ENCODE data around the gene ACP6. TPM values are rescaled to one million over a fixed set of nuclear protein-coding genes. Genes with fewer than 3 reads are reported as not detected.
A peak's percentile ranks its signal among the peaks of the same experiment; 100 is the strongest.

ACP6 gene
- total RNA-seq, 1 experiment from 2014 or later, result 1.6 TPM

DNA sequence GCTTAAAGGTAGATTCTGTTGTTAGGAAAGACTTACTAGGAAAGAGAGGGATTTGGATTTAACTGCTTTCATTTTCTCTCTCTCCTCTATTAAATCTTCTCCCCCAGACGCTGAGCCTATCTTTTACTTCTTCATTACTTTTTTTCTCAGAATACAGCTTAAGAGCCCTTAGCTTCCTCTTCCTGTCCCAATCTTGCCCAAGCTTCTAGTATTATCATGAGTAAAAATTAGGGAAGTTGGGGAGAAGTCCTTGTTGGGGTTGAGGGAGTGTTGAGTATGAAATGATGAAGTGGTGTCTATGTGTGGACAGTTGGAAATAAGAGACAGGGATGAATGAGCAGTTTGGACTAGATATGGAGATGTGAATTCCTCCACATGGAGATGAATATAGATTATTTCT, 35.0 kb downstream of the ACP6 start:
- H3K4me1 ChIP-seq, result no peaks in the 10 kb centered on the region
- no peak overlapping the region for H3K4me3 ChIP-seq
- no peaks in the 10 kb centered on the region for H3K36me3 ChIP-seq
- no peaks in the 10 kb centered on the region for H3K27me3 ChIP-seq
- no peaks in the 10 kb centered on the region for H3K9me3 ChIP-seq (replicated peaks)
- DNase-seq, result no peak
- H3K27ac ChIP-seq, result no peak overlapping the region

DNA sequence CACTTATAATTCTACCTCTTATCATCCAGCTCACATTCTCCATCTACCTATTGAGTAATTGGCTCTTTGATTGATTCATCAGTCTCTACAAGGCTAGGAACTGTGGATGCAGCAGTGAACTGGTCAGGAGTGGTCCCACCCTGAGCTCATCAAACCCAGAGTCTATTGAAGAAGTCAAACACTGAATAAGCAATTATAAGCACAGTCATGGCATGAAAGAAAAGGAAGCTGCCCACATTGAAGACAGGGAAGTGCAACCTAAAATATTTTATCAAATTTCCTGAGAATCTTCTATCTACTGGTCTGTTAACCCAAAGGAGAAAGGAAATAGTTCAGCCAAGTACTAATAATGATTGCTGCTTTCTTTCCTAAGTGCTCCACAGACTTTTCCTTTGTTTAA, 35.7 kb downstream of the ACP6 start:
- Histone ChIP-seq H3K4me1 (no peaks in the 10 kb centered on the region), H3K27me3 (no peaks in the 10 kb centered on the region), H3K4me3 (no peak overlapping the region), H3K36me3 (no peaks in the 10 kb centered on the region), H3K27ac (no peak overlapping the region), H3K9me3 (replicated peaks) (no peaks in the 10 kb centered on the region)
- no peak for DNase-seq

DNA sequence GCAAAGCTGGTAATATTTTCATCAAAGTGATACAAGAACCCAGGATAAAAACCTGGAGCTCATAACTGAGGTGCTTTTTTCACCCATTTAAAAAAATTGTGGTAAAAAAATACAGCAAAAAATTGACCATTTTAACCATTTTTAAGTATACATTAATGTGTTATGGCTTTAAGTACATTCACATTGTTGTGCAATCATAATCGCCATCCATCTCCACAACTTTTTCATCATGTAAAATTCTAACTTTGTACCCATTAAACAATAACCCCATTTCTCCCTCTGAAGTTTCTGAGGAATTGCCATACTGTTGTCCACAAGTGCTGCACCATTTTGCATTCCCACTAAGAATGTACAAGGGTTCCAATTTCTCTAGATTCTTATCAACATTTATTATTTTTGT, 36.6 kb downstream of the ACP6 start:
- Histone ChIP-seq H3K27me3 (no peaks in the 10 kb centered on the region), H3K4me1 (no peaks in the 10 kb centered on the region), H3K9me3 (replicated peaks) (no peaks in the 10 kb centered on the region), H3K4me3 (no peak overlapping the region), H3K27ac (no peak overlapping the region), H3K36me3 (no peaks in the 10 kb centered on the region)
- no peak for DNase-seq

DNA sequence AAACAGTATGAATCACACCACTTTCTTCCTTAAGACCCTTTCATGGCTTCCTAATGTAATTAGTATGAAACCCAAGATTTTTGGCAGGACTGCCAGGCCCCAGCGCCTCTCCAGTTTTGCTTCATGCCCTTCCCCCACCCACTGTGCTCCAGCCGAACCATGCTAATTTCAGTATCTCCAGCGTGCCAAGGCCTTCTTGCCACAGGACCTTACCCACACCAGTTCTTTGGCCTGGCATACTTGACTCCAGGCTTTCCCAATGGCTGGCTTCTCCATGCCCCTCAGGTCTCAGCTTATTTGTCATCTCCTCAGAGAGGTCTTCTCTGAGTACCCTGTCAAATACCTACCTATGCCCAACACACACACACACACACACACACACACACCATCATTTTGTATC, 38.5 kb downstream of the ACP6 start:
- no peak for DNase-seq
- Histone ChIP-seq H3K9me3 (replicated peaks) (no peaks in the 10 kb centered on the region), H3K4me1 (no peaks in the 10 kb centered on the region), H3K4me3 (no peak overlapping the region), H3K27ac (no peak overlapping the region), H3K27me3 (no peaks in the 10 kb centered on the region), H3K36me3 (no peaks in the 10 kb centered on the region)

DNA sequence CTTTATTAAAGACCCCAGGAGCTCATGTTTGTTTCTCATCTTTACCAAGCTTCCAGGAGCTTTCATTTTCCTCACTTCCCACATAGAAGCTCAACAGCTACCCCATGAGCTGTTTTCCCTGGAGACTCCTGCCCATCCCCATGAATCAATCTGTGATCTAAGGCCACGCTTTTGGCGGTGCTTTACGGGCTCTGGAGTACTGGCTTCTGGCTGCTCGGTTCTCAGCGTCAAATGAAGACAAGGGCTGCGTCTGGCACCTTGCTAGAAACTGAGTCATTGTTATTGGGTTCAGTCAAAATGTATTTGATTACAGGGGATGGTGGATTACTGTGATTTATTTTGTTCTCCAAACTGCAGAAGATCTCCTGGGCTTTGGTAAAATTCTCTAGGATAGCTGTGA, 39.9 kb downstream of the ACP6 start:
- no peak for DNase-seq
- no peaks in the 10 kb centered on the region for H3K36me3 ChIP-seq
- H3K4me1 ChIP-seq, result no peaks in the 10 kb centered on the region
- H3K9me3 ChIP-seq (replicated peaks), result no peaks in the 10 kb centered on the region
- H3K4me3 ChIP-seq, result no peak overlapping the region
- H3K27me3 ChIP-seq, result no peaks in the 10 kb centered on the region
- H3K27ac ChIP-seq, result no peak overlapping the region

DNA sequence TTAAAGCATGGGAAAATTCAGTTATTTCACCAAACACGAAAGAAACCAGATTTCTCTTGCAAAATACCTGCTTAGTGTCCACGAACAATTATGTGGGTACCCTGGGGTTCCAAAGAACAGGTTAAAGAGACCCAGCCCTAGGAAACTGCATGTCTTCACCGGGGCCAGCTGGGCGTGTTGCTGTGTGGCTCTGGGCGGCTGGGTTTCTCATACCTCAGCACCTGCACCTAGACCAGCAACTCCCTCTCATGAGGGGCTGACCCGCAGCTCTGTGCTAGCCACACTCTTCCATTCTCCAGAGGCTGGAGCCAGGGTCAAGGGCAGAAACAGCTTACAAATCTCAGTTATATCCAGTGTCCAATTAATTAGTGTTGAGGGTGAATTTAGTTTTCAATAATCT, 40.3 kb downstream of the ACP6 start:
- Histone ChIP-seq H3K36me3 (no peaks in the 10 kb centered on the region), H3K9me3 (replicated peaks) (no peaks in the 10 kb centered on the region), H3K4me1 (no peaks in the 10 kb centered on the region), H3K27me3 (no peaks in the 10 kb centered on the region), H3K27ac (no peak overlapping the region), H3K4me3 (no peak overlapping the region)
- no peak for DNase-seq

DNA sequence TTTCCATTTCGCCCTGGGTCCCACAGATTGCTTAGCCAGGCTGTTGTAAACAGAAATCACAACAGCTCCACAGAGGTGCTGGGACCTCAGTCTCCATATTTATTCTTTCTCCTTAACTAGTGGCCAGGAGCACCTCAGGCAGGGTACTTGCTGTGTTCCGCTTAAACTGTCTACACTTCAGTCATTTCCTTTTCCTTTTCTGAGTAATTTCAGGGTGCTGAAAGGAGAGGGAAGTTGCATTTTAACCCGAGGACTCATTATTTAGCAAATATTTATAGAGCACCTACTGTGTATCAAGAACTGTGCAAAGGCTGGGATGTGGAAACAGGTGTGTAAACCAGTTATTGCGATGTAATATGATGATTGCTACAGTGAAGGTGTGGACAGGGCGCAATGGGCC, 41.9 kb downstream of the ACP6 start:
- no peak overlapping the region for H3K4me3 ChIP-seq
- no peaks in the 10 kb centered on the region for H3K4me1 ChIP-seq
- H3K9me3 ChIP-seq (replicated peaks), result no peaks in the 10 kb centered on the region
- no peak overlapping the region for H3K27ac ChIP-seq
- H3K36me3 ChIP-seq, result peaks cover 2% of the 10 kb centered on the region; the same call in 1 of the 2 replicates
- no peak for DNase-seq
- no peaks in the 10 kb centered on the region for H3K27me3 ChIP-seq

DNA sequence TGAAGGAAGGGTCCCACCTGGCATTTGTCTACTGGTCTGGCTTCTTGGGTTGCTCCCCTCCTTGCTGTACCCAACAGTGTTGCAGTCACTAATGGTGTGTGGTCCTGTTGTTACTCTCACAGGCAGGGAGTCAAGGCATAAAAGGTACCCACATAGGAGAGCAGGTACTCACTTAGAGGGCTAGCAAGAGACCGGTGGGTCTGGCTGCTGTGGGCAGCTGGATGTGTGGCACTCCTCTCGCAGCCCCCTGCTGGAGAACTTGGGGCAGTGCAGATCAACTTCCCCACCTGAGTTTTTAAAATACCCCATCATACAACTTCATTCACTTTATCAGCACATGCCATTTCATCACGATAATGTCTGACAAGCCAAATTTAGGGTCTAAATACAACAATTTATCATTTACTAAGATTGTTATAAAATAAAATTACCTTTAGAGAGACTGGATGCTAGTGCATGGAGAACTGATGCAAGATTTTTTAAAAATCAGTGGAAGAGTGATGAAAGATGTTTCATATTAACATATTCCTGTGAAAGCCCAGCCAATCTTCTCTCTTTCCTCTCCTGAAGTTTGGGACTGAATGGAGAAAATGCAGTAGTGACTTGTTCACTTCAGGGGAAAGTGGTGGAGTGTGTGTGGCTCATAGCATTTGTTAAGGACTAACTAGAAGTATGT, 42.8 kb downstream of the ACP6 start:
- H3K9me3 ChIP-seq (replicated peaks), result no peaks in the 10 kb centered on the region
- H3K27ac ChIP-seq, result no peak overlapping the region
- no peaks in the 10 kb centered on the region for H3K4me1 ChIP-seq
- no peaks in the 10 kb centered on the region for H3K27me3 ChIP-seq
- H3K4me3 ChIP-seq, result no peak overlapping the region
- peaks cover 4% of the 10 kb centered on the region; the same call in 1 of the 2 replicates for H3K36me3 ChIP-seq
- DNase-seq, result peak; percentile 38 to 67

DNA sequence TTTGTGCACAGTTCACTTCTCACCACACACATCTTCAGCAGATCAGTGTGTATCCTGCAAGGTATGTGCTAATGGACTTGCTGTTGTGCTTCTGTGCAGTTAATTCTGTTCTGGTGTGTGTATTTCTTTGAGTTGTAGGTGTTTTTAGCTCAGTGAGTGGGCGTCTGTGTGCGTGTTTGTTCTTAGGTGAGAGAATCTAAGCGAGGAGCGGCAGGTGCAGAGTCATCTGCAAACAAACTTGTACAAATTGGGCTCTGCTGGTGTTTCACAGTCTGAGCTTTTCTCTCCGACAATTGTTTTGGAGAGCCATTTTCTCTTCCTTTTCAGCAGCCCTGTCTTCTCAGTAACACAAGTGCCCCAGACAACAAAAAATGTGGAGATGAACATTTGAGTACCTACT, 43.6 kb downstream of the ACP6 start:
- H3K4me3 ChIP-seq, result no peak overlapping the region
- no peaks in the 10 kb centered on the region for H3K27me3 ChIP-seq
- no peak for DNase-seq
- peaks cover 4% of the 10 kb centered on the region; the same call in 1 of the 2 replicates for H3K36me3 ChIP-seq
- H3K4me1 ChIP-seq, result no peaks in the 10 kb centered on the region
- no peaks in the 10 kb centered on the region for H3K9me3 ChIP-seq (replicated peaks)
- H3K27ac ChIP-seq, result no peak overlapping the region

DNA sequence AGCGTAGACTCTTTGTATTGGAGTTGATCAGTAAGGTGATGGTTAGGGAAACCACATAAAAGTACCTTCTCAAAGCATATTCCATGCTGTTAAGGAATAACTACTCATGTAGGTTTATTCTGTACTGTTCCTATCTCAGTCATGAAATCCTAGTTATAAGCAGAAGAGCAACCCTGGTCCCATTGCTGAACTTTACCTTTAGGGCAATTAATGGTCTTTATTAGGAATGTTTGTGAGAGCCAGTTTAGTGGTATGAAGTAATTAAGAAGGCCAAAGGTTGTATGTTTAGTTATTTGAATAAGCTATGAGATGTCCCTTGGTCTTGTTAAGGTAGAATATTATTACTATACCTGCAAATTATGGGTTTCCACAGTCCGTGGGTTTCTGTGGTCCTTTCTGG, 44.0 kb downstream of the ACP6 start:
- Histone ChIP-seq H3K36me3 (peaks cover 7% of the 10 kb centered on the region), H3K27ac (no peak overlapping the region), H3K9me3 (replicated peaks) (no peaks in the 10 kb centered on the region), H3K4me1 (no peaks in the 10 kb centered on the region), H3K27me3 (no peaks in the 10 kb centered on the region), H3K4me3 (no peak overlapping the region)
- DNase-seq, result no peak

DNA sequence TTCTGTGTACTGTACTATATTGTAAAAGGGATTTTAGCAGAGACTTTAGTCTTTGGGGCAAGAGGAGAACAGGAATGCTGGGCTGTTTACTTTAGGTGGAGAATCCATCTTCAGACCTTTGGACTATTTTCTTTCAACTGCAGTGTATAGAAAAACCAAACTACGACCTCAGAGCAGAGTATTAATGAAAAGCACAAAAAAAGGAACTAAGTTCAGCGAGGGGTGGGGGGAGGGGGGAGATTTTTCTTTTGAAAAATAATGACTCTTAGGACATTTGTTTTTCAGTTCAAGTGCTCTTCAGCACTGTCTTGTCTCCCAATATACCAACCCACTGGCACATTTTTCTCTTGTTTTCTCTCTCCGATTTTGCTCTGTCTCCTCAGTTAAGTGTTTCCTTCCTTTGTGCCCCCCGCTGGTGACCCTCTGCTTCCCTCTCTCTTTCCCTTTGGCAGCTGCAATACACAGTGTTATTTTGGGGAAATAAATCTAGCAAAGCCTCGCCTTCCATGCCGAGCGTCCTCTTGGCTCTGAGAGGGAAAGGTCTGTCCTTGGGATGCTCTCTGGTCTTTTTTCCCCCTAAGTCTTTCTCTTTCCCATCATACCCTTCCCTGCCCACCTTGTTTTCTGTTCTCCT, 44.8 kb downstream of the ACP6 start:
- no peaks in the 10 kb centered on the region for H3K9me3 ChIP-seq (replicated peaks)
- H3K27ac ChIP-seq, result no peak overlapping the region
- H3K4me3 ChIP-seq, result no peak overlapping the region
- no peaks in the 10 kb centered on the region for H3K27me3 ChIP-seq
- DNase-seq, result no peak
- H3K4me1 ChIP-seq, result no peaks in the 10 kb centered on the region
- peaks cover 11% of the 10 kb centered on the region for H3K36me3 ChIP-seq

DNA sequence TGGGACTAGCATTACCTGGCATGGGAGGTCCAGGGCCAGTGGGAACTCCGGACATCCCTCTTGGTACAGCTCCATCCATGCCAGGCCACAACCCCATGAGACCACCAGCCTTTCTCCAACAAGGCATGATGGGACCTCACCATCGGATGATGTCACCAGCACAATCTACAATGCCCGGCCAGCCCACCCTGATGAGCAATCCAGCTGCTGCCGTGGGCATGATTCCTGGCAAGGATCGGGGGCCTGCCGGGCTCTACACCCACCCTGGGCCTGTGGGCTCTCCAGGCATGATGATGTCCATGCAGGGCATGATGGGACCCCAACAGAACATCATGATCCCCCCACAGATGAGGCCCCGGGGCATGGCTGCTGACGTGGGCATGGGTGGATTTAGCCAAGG, 45.8 kb downstream of the ACP6 start:
- Histone ChIP-seq H3K36me3 (peaks cover 17% of the 10 kb centered on the region), H3K9me3 (replicated peaks) (no peaks in the 10 kb centered on the region), H3K27me3 (no peaks in the 10 kb centered on the region), H3K4me3 (no peak overlapping the region), H3K4me1 (no peaks in the 10 kb centered on the region), H3K27ac (no peak overlapping the region)
- DNase-seq, result no peak

DNA sequence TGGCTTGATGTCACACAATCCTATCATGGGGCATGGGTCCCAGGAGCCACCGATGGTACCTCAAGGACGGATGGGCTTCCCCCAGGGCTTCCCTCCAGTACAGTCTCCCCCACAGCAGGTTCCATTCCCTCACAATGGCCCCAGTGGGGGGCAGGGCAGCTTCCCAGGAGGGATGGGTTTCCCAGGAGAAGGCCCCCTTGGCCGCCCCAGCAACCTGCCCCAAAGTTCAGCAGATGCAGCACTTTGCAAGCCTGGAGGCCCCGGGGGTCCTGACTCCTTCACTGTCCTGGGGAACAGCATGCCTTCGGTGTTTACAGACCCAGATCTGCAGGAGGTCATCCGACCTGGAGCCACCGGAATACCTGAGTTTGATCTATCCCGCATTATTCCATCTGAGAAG, 46.3 kb downstream of the ACP6 start:
- no peak overlapping the region for H3K4me3 ChIP-seq
- H3K36me3 ChIP-seq, result peaks cover 22% of the 10 kb centered on the region
- no peak overlapping the region for H3K27ac ChIP-seq
- no peaks in the 10 kb centered on the region for H3K9me3 ChIP-seq (replicated peaks)
- no peak for DNase-seq
- H3K4me1 ChIP-seq, result no peaks in the 10 kb centered on the region
- H3K27me3 ChIP-seq, result no peaks in the 10 kb centered on the region

DNA sequence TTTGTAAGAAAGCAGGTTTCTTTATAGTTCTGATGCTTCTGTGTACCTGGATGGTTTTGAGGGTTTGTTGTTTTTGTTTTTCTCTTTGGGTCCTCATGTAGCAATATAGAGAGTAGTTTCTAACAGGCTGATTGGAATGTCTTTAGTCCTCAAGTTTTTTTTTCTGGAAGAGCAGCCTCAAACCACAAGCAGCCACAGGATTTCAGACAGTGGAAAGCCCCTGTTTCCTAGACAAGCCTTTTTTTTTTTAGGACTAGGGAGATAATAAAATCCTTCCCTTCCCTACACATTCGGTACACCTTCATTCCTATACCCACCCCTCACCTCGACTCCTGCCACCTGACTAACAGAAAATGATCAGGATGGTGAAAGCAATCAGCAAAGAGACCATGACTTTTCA, 47.6 kb downstream of the ACP6 start:
- H3K4me3 ChIP-seq, result no peak overlapping the region
- no peaks in the 10 kb centered on the region for H3K27me3 ChIP-seq
- H3K27ac ChIP-seq, result no peak overlapping the region
- no peaks in the 10 kb centered on the region for H3K4me1 ChIP-seq
- peaks cover 25% of the 10 kb centered on the region for H3K36me3 ChIP-seq
- DNase-seq, result no peak
- H3K9me3 ChIP-seq (replicated peaks), result no peaks in the 10 kb centered on the region

DNA sequence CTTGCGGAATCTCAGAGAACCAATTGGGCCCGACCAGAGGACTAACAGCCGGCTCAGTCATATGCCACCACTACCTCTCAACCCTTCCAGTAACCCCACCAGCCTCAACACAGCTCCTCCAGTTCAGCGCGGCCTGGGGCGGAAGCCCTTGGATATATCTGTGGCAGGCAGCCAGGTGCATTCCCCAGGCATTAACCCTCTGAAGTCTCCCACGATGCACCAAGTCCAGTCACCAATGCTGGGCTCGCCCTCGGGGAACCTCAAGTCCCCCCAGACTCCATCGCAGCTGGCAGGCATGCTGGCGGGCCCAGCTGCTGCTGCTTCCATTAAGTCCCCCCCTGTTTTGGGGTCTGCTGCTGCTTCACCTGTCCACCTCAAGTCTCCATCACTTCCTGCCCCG, 49.8 kb downstream of the ACP6 start:
- H3K27ac ChIP-seq, result no peak overlapping the region
- H3K27me3 ChIP-seq, result no peaks in the 10 kb centered on the region
- H3K4me3 ChIP-seq, result no peak overlapping the region
- H3K36me3 ChIP-seq, result peaks cover 40% of the 10 kb centered on the region
- no peaks in the 10 kb centered on the region for H3K9me3 ChIP-seq (replicated peaks)
- DNase-seq, result no peak
- H3K4me1 ChIP-seq, result no peaks in the 10 kb centered on the region

DNA sequence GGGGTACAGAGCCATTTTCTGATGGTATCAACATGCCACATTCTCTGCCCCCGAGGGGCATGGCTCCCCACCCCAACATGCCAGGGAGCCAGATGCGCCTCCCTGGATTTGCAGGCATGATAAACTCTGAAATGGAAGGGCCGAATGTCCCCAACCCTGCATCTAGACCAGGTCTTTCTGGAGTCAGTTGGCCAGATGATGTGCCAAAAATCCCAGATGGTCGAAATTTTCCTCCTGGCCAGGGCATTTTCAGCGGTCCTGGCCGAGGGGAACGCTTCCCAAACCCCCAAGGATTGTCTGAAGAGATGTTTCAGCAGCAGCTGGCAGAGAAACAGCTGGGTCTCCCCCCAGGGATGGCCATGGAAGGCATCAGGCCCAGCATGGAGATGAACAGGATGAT, 50.6 kb downstream of the ACP6 start:
- DNase-seq, result no peak
- Histone ChIP-seq H3K27ac (no peak overlapping the region), H3K9me3 (replicated peaks) (no peaks in the 10 kb centered on the region), H3K27me3 (no peaks in the 10 kb centered on the region), H3K4me1 (no peaks in the 10 kb centered on the region), H3K4me3 (no peak overlapping the region), H3K36me3 (peaks cover 45% of the 10 kb centered on the region)

Data from SJCRH30 (cell line).